HG03571 (cell line): ENCODE data around the gene DNAJB13.

Source experiments
- ATAC-seq: cut with Tn5 transposase; IDR thresholded peaks from one replicate; pipeline ENCODE4 v1.9.1; 2021; ENCODE audit not compliant: unreplicated experiment

DNAJB13 gene

DNA sequence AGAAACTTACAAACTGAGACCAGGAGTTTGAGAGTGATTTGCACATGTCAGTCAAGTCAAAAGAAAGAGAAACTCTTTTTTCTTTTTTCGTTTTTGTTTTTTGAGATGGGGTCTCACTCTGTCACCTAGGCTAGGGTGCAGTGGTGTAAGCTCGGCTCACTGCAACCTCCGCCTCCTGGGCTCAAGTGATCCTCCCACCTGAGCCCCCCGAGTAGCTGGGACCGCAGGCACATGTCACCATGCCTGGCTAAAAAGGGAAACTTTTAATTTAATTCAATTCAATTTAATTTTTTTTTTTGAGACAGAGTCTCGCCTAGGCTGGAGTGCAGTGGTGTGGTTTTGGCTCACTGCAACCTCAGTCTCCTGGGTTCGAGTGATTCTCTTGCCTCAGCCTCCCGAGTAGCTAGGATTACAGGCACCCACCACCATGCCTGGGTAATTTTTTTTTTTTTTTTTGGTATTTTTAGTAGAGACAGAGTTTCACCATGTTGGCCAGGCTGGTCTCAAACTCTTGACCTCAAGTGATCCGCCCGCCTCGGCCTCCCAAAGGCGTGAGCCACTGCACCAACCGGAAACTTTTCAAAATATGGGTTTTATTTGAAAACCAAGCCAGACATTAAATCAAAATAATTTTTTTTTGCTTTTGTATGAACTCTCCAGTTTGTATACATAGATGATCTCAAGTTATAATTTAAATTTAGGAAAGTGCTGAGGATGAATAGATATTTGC, 48.2 kb downstream of the DNAJB13 start:
- ATAC-seq = no peak

DNA sequence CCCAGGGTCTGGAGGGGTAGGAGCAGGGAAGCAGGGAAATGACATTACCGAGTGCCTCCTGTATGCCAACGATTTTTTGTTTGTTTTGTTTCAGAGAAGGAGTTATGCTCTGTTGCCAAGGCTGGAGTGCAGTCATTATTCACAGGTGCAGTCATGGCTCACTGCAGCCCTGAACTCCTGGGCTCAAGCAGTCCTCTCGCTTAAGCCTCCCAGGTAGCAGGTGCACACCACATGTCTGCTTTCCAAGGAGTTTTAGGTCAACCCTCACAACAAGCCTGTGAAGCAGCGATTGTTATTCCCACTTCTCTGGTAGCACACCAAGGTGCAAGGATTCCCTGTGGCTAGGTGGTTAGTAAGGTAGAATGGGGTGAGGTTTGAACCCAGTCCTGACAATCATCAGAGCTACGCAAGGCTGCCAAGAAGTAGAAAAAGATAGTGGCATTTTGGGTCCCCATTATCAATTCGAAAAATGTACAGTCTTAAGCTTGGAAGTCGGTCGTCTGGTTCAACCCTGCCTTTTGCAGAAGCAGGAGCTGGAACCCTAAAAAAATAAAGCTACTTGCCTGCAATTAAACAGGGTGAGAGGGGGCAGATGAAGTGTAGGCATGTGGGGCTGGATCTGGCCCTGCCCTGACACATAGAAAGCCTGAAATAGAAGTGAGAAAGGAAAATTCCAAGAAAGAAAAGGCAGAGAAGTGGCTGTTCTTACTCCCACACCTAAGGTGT, 48.9 kb downstream of the DNAJB13 start:
- ATAC-seq = no peak

- no peak for ATAC-seq
Measured at GRCh38 chr11:74000307-74001133, 49.7 kb downstream of the DNAJB13 start.

- no peak for ATAC-seq
Measured at GRCh38 chr11:74001822-74002286, 51.0 kb downstream of the DNAJB13 start.

- ATAC-seq = no peak
Measured at GRCh38 chr11:74002832-74003231, 52.0 kb downstream of the DNAJB13 start.

- no peak for ATAC-seq
Measured at GRCh38 chr11:74004046-74004695, 53.3 kb downstream of the DNAJB13 start.

- ATAC-seq = no peak
Measured at GRCh38 chr11:74004759-74005615, 54.2 kb downstream of the DNAJB13 start.

- no peak for ATAC-seq
Measured at GRCh38 chr11:74005721-74006517, 55.1 kb downstream of the DNAJB13 start.

DNA sequence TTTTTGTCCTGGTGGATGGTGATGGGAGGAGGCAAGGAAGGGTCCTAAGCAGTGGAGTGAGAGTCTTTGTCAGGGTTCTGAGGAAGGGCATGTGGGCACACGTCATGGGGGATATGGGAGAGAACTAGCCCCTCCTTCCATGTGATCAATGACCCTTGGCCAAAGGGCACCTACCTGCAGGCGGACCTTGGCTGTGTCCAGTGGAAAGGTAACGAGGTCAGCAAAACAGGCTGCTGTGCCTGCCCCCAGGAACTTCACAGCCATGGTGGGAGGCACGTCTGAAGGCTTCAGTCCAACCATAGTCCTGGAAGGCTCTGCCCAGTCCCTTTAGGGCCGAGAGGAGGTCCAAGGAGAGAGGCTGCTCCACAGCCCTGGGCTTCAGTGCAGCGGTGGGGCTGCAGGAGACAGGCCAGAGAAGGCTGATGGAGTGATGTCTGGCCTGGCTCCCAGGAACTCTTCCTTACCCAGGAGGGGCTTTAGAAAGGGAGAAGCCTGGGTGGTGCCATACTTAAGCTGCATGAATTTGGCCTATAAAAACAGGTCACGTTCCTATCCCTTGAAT, 56.0 kb downstream of the DNAJB13 start:
- no peak for ATAC-seq

- no peak for ATAC-seq
Measured at GRCh38 chr11:74007691-74008372, 57.0 kb downstream of the DNAJB13 start.

- no peak for ATAC-seq
Measured at GRCh38 chr11:74008373-74009229, 57.8 kb downstream of the DNAJB13 start, which contains the start of gene UCP3. Gene UCP3, minus strand, starts transcription at chr11:74009085. Its CDS starts 2,043 bp downstream, at chr11:74007042.

GRCh38 chr11:74009230-74009547, 58.4 kb downstream of the DNAJB13 start:
- no peak for ATAC-seq

DNA sequence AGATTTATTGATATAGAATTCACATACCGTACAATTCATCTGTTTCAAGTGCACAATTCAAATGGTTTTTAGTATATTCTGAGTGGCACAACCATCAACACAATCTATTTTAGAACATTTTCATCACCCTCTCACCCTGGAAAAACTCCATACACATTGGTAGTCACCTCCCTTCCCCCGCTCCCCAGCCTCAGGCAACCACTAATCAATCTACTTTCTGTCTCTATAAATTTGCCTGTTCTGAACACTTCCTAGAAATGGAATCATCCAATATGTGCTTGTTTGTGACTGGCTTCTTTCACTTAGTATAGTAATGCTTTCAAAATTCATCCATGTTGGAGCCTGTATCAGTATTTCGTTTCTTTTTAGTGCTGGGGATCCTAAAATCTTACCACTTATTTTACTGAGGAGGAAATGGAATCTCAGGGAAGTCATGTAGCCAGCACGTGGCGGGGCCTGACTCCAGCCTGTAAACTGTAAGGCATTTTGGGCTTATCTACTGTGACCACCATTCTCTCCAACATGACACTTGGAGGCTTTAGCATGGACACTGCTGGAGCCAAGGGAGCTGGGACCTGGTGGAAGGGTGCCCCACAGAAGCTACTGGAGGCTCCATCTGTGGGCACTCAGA, 59.0 kb downstream of the DNAJB13 start:
- no peak for ATAC-seq

DNA sequence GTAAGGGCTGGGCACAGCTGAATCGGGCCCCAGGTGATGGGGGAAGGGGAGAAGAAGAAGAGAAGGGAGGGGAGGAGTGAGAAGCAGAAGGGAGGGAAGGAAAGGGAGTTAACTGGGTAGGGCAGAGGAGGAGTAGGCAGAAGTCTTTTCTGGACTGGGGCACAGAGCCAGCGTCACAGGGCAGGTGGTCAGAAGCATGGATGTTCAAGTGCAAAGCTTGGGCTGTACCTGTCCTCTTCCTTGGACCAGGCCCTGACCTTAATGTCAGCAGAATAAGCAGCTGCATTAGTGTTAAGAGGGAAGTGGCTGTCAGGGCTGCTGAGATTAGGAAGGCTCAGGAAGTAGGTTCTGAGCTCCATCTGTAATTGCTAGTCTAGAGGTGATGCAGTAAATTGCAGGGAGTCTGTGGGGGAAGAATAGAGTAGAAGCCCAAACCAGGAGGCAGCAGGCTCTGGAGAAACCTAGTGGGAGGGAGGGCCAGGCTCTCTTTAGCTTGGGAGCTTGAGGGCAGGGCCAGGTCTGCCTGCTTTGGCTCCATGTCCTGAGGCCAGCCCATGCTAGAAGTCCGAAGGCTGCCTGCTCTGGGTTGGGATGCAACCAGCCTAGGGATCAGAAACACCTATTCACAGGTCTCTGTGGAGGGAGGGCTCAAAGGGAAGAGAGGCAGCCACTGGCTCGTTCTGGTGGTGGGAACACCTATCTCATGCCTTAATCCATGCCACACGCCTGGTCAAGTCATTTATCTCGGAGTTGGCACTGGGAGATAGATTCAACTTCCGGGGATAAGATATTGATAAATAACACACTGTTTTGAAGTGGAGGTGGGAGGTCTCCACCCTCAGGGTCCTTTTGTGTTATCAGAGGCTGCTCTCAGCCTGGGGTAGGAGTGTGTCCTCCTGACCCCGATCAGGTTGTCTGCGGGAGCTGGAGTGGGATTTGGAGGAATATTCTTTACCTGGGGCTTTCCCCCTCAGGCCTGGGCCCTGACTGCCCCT, 59.8 kb downstream of the DNAJB13 start:
- no peak for ATAC-seq

GRCh38 chr11:74011360-74012073, 60.7 kb downstream of the DNAJB13 start:
- peak; percentile 82 for ATAC-seq
